GM23248 (cell line): ENCODE results near the gene ANO10. TPM values are rescaled to one million over a fixed set of nuclear protein-coding genes. Genes with fewer than 3 reads are reported as not detected.
"Not testable (repeated sequence)": the region's sequence is repeated elsewhere in the genome, so short reads cannot be mapped to it uniquely, and the experiment has no call there.

Experiments
- DNase-seq: peaks from one replicate; pipeline ENCODE4 v3.0.0-alpha.2; 2015
- H2AFZ ChIP-seq: fragments of 200-600 bp; sonication (generic); 2 replicates; pipeline ENCODE4 v1.6.1; 2016; ENCODE audit warnings: antibody characterized with exemption
- H3F3A ChIP-seq: fragments of 200-600 bp; sonication (generic); 2 replicates; pipeline ENCODE4 v1.6.1; 2016; ENCODE audit warnings: mild to moderate bottlenecking, antibody characterized with exemption, mixed run types; ENCODE audit not compliant: insufficient read depth
- H3K27ac ChIP-seq: fragments of 200-600 bp; sonication (generic); 2 replicates; pipeline ENCODE4 v1.5.1; 2016; ENCODE audit warnings: mild to moderate bottlenecking
- H3K27me3 ChIP-seq: fragments of 200-600 bp; sonication (generic); replicated peaks from 2 replicates; pipeline ENCODE4 v1.6.1; 2016; ENCODE audit warnings: mild to moderate bottlenecking; ENCODE audit not compliant: insufficient read depth
- H3K36me3 ChIP-seq: fragments of 200-600 bp; sonication (generic); 2 replicates; pipeline ENCODE4 v1.6.1; 2016; ENCODE audit warnings: low read depth, mild to moderate bottlenecking
- H3K4me1 ChIP-seq: fragments of 200-600 bp; sonication (generic); 2 replicates; pipeline ENCODE4 v1.6.1; 2016; ENCODE audit warnings: mild to moderate bottlenecking; ENCODE audit not compliant: insufficient read depth
- H3K4me2 ChIP-seq: fragments of 200-600 bp; sonication (generic); one replicate; pipeline ENCODE4 v1.6.1; 2016; ENCODE audit warnings: mild to moderate bottlenecking; ENCODE audit not compliant: unreplicated experiment
- H3K4me3 ChIP-seq: fragments of 200-600 bp; sonication (generic); 2 replicates; pipeline ENCODE4 v1.5.1; 2016; ENCODE audit warnings: mild to moderate bottlenecking
- H3K79me2 ChIP-seq: fragments of 200-600 bp; sonication (generic); 2 replicates; pipeline ENCODE4 v1.6.1; 2016; ENCODE audit warnings: mild to moderate bottlenecking; ENCODE audit not compliant: insufficient read depth
- H3K9ac ChIP-seq: fragments of 200-600 bp; sonication (generic); 2 replicates; pipeline ENCODE4 v1.6.1; 2016; ENCODE audit warnings: mild to moderate bottlenecking
- H3K9me2 ChIP-seq: fragments of 200-600 bp; sonication (generic); 2 replicates; pipeline ENCODE4 v1.6.1; 2016; ENCODE audit warnings: mixed run types, mild to moderate bottlenecking, moderate library complexity; ENCODE audit not compliant: insufficient read depth
- H3K9me3 ChIP-seq: fragments of 200-600 bp; sonication (generic); one replicate; pipeline ENCODE4 v1.6.1; 2017; ENCODE audit warnings: low read depth
- H4K20me1 ChIP-seq: fragments of 200-600 bp; sonication (generic); 2 replicates; pipeline ENCODE4 v1.6.0; 2016; ENCODE audit not compliant: insufficient read depth
- EZH2 ChIP-seq: fragments of 200-600 bp; sonication (generic); IDR thresholded peaks from 2 replicates; pipeline ENCODE4 v1.6.1; 2018; ENCODE audit warnings: antibody characterized with exemption, mild to moderate bottlenecking; ENCODE audit not compliant: insufficient read depth, poor library complexity, severe bottlenecking
- EZH2phosphoT487 ChIP-seq: fragments of 200-600 bp; sonication (generic); IDR thresholded peaks from 2 replicates; pipeline ENCODE4 v1.6.1; 2018; ENCODE audit warnings: antibody characterized with exemption, moderate library complexity, mild to moderate bottlenecking, low read depth; ENCODE audit not compliant: insufficient read depth
- WGBS, 2 experiments: methylation state at CpG; one replicate each; pipeline ENCODE4 v1.1.6; 2015 to 2017; ENCODE audit warnings: low lambda C conversion rate in 2 of 2, low coverage in 1 of 2; ENCODE audit errors: missing lambda C conversion rate in 2 of 2; 5-methylcytosine and 5-hydroxymethylcytosine counted together
- in situ Hi-C: fragments of 300-500 bp; cut with MboI; formaldehyde crosslinking; loops from 2 replicates; pipeline ENCODE4 v1.15.0; 2020
- polyA plus RNA-seq: library from polyadenylated mRNA; unstranded; fragments of >200 nt; fragmentation: Nextera tagmentation; extraction: Ambion mirVana; gene quantifications from 2 replicates; pipeline ENCODE4 v1.2.1, GENCODE V29; 2016
- total RNA-seq: library from RNA; depleted of rRNA; stranded (reverse); fragments of >200 nt; shearing (Covaris generic); gene quantifications from 2 replicates; pipeline ENCODE4 v1.2.3, GENCODE V29; 2014

Gene ANO10
- total and polyA plus RNA-seq, 2 experiments from 2014 or later: 51.1 to 73.2 TPM

DNA sequence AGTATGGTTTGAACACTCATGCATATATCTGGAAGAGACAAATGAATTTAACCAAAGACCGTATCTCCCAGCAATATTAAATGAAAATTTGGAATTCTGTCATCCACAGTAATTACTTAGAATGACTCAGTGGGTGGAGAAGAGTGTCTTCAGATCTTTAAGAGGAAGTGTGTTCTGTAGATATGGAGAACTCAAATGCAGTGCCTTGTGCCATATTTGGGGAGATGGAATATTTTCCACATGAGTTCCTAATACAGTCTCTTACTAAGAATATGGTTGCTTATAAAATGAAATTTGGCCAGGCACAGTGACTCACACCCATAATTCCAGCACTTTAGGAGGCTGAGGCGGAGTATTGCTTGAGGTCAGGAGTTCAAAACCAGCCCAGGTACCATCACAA, 40.5 kb downstream of the ANO10 start:
- H3K9me2 ChIP-seq: no peaks in the 10 kb centered on the region
- peaks cover 21% of the 10 kb centered on the region for H3K4me1 ChIP-seq
- 36 to 50% methylated on average over 2 of the region's 2 CpGs for WGBS, 2 experiments
- no peaks in the 10 kb centered on the region for H4K20me1 ChIP-seq
- TF ChIP-seq EZH2 (no peak), EZH2phosphoT487 (no peak)
- no peak overlapping the region for H3K4me2 ChIP-seq
- H2AFZ ChIP-seq: no peak overlapping the region
- no peaks in the 10 kb centered on the region for H3K79me2 ChIP-seq
- no peak overlapping the region for H3K4me3 ChIP-seq
- no peak overlapping the region for H3K9ac ChIP-seq
- no peaks in the 10 kb centered on the region for H3K36me3 ChIP-seq
- H3K27ac ChIP-seq: peak overlapping the region; percentile 34; the same call in 1 of the 2 replicates
- H3F3A ChIP-seq: peaks cover 19% of the 10 kb centered on the region
- in situ Hi-C loops: no loop called here
- peak; percentile 71 for DNase-seq
- H3K9me3 ChIP-seq: no peaks in the 10 kb centered on the region
- no peaks in the 10 kb centered on the region for H3K27me3 ChIP-seq

GRCh38 chr3:43580181-43580580, 41.6 kb downstream of the ANO10 start:
- Histone ChIP-seq H3K9ac (no peak overlapping the region), H3K4me2 (no peak overlapping the region), H3K9me3 (no peaks in the 10 kb centered on the region), H3K4me3 (no peak overlapping the region), H3K27ac (no peak overlapping the region), H3K4me1 (peaks cover 21% of the 10 kb centered on the region), H3F3A (peaks cover 19% of the 10 kb centered on the region), H3K36me3 (no peaks in the 10 kb centered on the region), H3K79me2 (no peaks in the 10 kb centered on the region), H3K9me2 (no peaks in the 10 kb centered on the region), H4K20me1 (no peaks in the 10 kb centered on the region), H3K27me3 (no peaks in the 10 kb centered on the region), H2AFZ (no peak overlapping the region)
- TF ChIP-seq EZH2phosphoT487 (no peak), EZH2 (no peak)
- DNase-seq: no peak
- in situ Hi-C loops: no loop called here
- WGBS, 2 experiments: 82 to 84% methylated on average over 6 of the region's 6 CpGs

DNA sequence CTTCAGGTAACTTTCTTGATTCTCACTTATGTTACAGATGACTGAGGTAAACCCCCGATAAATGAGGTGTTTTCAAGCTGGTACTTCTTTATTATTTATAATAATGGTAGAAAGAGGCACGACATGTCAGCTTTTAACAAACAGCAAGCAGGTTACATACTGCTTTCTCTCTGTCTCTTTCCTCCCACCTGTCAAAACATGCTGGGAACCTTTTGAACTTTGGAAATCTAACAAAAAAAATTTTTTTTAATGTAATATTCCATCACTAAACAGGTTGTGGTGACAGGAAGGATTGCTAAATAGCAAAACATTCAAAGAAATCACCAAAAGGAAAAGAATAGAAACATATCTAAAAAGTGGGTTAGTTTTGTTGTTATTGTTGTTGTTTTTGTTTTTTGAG, 48.2 kb downstream of the ANO10 start:
- in situ Hi-C loops: no loop called here
- no peaks in the 10 kb centered on the region for H3K36me3 ChIP-seq
- DNase-seq: no peak
- no peak overlapping the region for H3K9ac ChIP-seq
- no peak overlapping the region for H3K4me3 ChIP-seq
- H3K4me1 ChIP-seq: no peaks in the 10 kb centered on the region
- H3K9me2 ChIP-seq: no peaks in the 10 kb centered on the region
- no peaks in the 10 kb centered on the region for H3K79me2 ChIP-seq
- H3K27me3 ChIP-seq: no peaks in the 10 kb centered on the region
- H3K9me3 ChIP-seq: no peaks in the 10 kb centered on the region
- WGBS, 2 experiments: 65 to 79% methylated on average over 2 of the region's 2 CpGs
- no peak overlapping the region for H3K4me2 ChIP-seq
- H2AFZ ChIP-seq: no peak overlapping the region
- H3K27ac ChIP-seq: no peak overlapping the region
- no peaks in the 10 kb centered on the region for H4K20me1 ChIP-seq
- no peaks in the 10 kb centered on the region for H3F3A ChIP-seq
- TF ChIP-seq EZH2 (no peak), EZH2phosphoT487 (no peak)

- H3K4me3 ChIP-seq, H3K4me2 ChIP-seq, DNase-seq, H3K27me3 ChIP-seq, H3K79me2 ChIP-seq, H2AFZ ChIP-seq, H3K36me3 ChIP-seq, H3F3A ChIP-seq, H3K9me2 ChIP-seq, H3K9me3 ChIP-seq, H3K4me1 ChIP-seq, H4K20me1 ChIP-seq, in situ Hi-C loops, H3K9ac ChIP-seq, H3K27ac ChIP-seq: not testable (repeated sequence)
- 92% methylated on average over 18 to 25 of the region's 30 CpGs for WGBS, 2 experiments
Observed at GRCh38 chr3:43565661-43566341, 56.0 kb downstream of the ANO10 start.

- no peaks in the 10 kb centered on the region for H3K79me2 ChIP-seq
- H3K9me2 ChIP-seq: no peaks in the 10 kb centered on the region
- no peaks in the 10 kb centered on the region for H4K20me1 ChIP-seq
- H3K4me1 ChIP-seq: no peaks in the 10 kb centered on the region
- no peaks in the 10 kb centered on the region for H3K9me3 ChIP-seq
- no peak for TF ChIP-seq EZH2phosphoT487
- H3K4me3 ChIP-seq: no peak overlapping the region
- H3K9ac ChIP-seq: no peak overlapping the region
- no peaks in the 10 kb centered on the region for H3F3A ChIP-seq
- no peak for DNase-seq
- in situ Hi-C loops: no loop called here
- 0 out of 2 replicates have a peak, but pooled peaks cover 4% of the 10 kb centered on the region for H3K36me3 ChIP-seq
- H3K27ac ChIP-seq: no peak overlapping the region
- H2AFZ ChIP-seq: no peak overlapping the region
- H3K27me3 ChIP-seq: no peaks in the 10 kb centered on the region
- H3K4me2 ChIP-seq: no peak overlapping the region
Observed at GRCh38 chr3:43559961-43560360, 61.9 kb downstream of the ANO10 start.
